Esophagus squamous epithelium (tissue), 4 donors: ENCODE data around the gene RAB22A.

Experiments used
- POLR2A ChIP-seq, 4 donors: fragments of 450-650 bp; IDR thresholded peaks; one replicate each; pipeline ENCODE4 v1.6.1; 2017; ENCODE audit warnings: antibody characterized with exemption in 4 of 4, mild to moderate bottlenecking in 4 of 4, moderate library complexity in 3 of 4
- TF ChIP-seq, protein P1 (sequence below), 6 experiments: fragments of 450-650 bp in 4 of 6; fragments of 200-600 bp in 2 of 6; sonication (generic) in 2 of 6; IDR thresholded peaks; one replicate each; pipeline ENCODE4 v1.5.1; 2016 to 2019; ENCODE audit warnings: antibody characterized with exemption in 6 of 6, mild to moderate bottlenecking in 4 of 6, moderate library complexity in 4 of 6

- TF ChIP-seq, protein P1, sequence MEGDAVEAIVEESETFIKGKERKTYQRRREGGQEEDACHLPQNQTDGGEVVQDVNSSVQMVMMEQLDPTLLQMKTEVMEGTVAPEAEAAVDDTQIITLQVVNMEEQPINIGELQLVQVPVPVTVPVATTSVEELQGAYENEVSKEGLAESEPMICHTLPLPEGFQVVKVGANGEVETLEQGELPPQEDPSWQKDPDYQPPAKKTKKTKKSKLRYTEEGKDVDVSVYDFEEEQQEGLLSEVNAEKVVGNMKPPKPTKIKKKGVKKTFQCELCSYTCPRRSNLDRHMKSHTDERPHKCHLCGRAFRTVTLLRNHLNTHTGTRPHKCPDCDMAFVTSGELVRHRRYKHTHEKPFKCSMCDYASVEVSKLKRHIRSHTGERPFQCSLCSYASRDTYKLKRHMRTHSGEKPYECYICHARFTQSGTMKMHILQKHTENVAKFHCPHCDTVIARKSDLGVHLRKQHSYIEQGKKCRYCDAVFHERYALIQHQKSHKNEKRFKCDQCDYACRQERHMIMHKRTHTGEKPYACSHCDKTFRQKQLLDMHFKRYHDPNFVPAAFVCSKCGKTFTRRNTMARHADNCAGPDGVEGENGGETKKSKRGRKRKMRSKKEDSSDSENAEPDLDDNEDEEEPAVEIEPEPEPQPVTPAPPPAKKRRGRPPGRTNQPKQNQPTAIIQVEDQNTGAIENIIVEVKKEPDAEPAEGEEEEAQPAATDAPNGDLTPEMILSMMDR (IDR thresholded peaks at IDR 0.05): no peak
- no peak for TF ChIP-seq POLR2A (IDR thresholded peaks at IDR 0.05)
These were observed 69.2 kb downstream of the RAB22A start for GRCh38 chr20:58378704-58379103.
